Gastrocnemius medialis (tissue), 4 donors: ENCODE measurements around the gene CEP350.

Experiments
- CTCF ChIP-seq, 5 experiments: fragments of 450-650 bp in 3 of 5; fragments of 200-600 bp in 2 of 5; sonication (generic) in 2 of 5; IDR thresholded peaks in 4 of 5; conservative IDR thresholded peaks in 1 of 5; 1 replicate in 4 of 5; 2 replicates in 1 of 5; pipeline ENCODE4 v1.5.1; 2016 to 2019; ENCODE audit warnings: antibody characterized with exemption in 5 of 5, mild to moderate bottlenecking in 3 of 5, moderate library complexity in 3 of 5
- POLR2A ChIP-seq, 2 donors: fragments of 450-650 bp; IDR thresholded peaks; one replicate each; pipeline ENCODE4 v1.6.1; 2017; ENCODE audit warnings: antibody characterized with exemption in 2 of 2, mild to moderate bottlenecking in 2 of 2, moderate library complexity in 2 of 2

GRCh38 chr1:180136968-180137356 is 182.4 kb downstream of the CEP350 start:
- no peak for TF ChIP-seq CTCF (IDR thresholded peaks at IDR 0.05 in 4 of 5, conservative IDR thresholded peaks at IDR 0.05 in 1 of 5)
- TF ChIP-seq POLR2A (IDR thresholded peaks at IDR 0.05) = no peak
